ENCODE measurements around the gene PLEKHG4B. TPM values are rescaled to one million over a fixed set of nuclear protein-coding genes. Genes with fewer than 3 reads are reported as not detected.
A peak's percentile ranks its signal among the peaks of the same experiment; 100 is the strongest.

PLEKHG4B gene
- total and polyA plus RNA-seq, 2 of the 8 experiments (the other 6 are each of a cell fraction or from before 2014, with no cell fraction given), result 31.1 to 43.6 TPM

DNA sequence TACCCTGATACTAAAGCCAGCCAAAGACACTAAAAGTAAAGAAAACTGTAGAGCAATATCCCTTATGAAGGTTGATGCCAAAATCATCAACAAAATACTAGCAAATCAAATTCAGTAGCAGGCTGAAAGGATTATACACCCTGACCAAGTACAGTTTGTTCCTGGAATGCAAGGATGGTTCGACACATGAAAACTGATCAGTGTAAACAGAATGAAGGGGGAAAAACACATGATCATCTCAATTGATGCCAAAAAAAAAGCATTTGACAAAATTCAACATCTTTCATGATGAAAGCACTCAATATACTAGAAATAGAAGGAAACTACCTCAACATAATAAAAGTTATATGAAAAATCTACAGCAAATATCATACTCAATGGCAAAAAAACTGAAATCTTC lies 55.8 kb downstream of the PLEKHG4B start:
- Histone ChIP-seq H2BK120ac (replicated peaks; ENCODE audit: low read depth, low read length) (no peak overlapping the region), H3K4me3 (ENCODE audit: extremely low read depth in 1 of 4, insufficient read depth in 2 of 4, low read depth in 3 of 4, low read length in 4 of 4) (no peak overlapping the region), H3K79me1 (ENCODE audit: low read depth, low read length) (no peaks in the 10 kb centered on the region), H2AFZ (ENCODE audit: low read length) (no peak overlapping the region), H3K27ac (ENCODE audit: low read depth, low read length) (no peak overlapping the region), H4K91ac (replicated peaks; ENCODE audit: insufficient read length, low read length) (no peak overlapping the region), H2BK5ac (ENCODE audit: low read depth, low read length) (no peak overlapping the region), H3K9me3 (ENCODE audit: insufficient read depth in 2 of 2, low read depth in 1 of 2, low read length in 1 of 2) (peaks cover 8 to 18% of the 10 kb centered on the region in 2 experiments; a peak in 3 of 4 replicates), H2BK15ac (ENCODE audit: low read length) (no peak overlapping the region), H3K4me2 (ENCODE audit: insufficient read depth in 1 of 2, low read depth in 2 of 2, low read length in 2 of 2) (no peak overlapping the region), H3K23ac (ENCODE audit: insufficient read length) (no peak overlapping the region), H3K9ac (replicated peaks in 1 of 4; ENCODE audit: extremely low read depth in 1 of 4, low read depth in 3 of 4, low read length in 3 of 4) (no peak overlapping the region), H4K5ac (ENCODE audit: insufficient read length, low read depth, low read length) (no peak overlapping the region), H3K56ac (replicated peaks; ENCODE audit: insufficient read length, low read depth, low read length) (no peak overlapping the region), H3K23me2 (ENCODE audit: low read depth, low read length) (no peaks in the 10 kb centered on the region), H3K4me1 (replicated peaks in 1 of 4; ENCODE audit: control insufficient read depth in 3 of 4, insufficient read depth in 4 of 4, low read length in 3 of 4) (no peaks in the 10 kb centered on the region), H4K8ac (ENCODE audit: extremely low read depth, insufficient read depth, low read length) (no peak overlapping the region), H4K20me1 (replicated peaks in 1 of 2; ENCODE audit: control insufficient read depth in 1 of 2, insufficient read depth in 2 of 2, low read length in 2 of 2) (no peaks in the 10 kb centered on the region), H3K18ac (ENCODE audit: extremely low read depth, low read length) (no peak overlapping the region), H3K27me3 (replicated peaks in 1 of 4; ENCODE audit: control insufficient read depth in 3 of 4, extremely low read depth in 1 of 4, insufficient read depth in 3 of 4, low read length in 3 of 4) (no peaks in the 10 kb centered on the region), H3K4ac (replicated peaks; ENCODE audit: insufficient read length, low read depth, low read length) (no peak overlapping the region), H2BK20ac (ENCODE audit: low read length) (no peak overlapping the region), H3K79me2 (ENCODE audit: control insufficient read depth in 1 of 2, insufficient read depth in 2 of 2, low read length in 2 of 2) (no peaks in the 10 kb centered on the region), H2BK12ac (ENCODE audit: low read depth, low read length) (no peak overlapping the region), H3K14ac (ENCODE audit: insufficient read length) (no peak overlapping the region), H2AK5ac (ENCODE audit: low read depth, low read length) (no peak overlapping the region), H3K36me3 (ENCODE audit: control insufficient read depth in 2 of 4, insufficient read depth in 4 of 4, low read length in 3 of 4) (peaks cover 2 to 67% (median 37%) of the 10 kb centered on the region in 4 experiments; a peak in 7 of 8 replicates)
- TF ChIP-seq RNF2 (IDR thresholded peaks at IDR 0.05; ENCODE audit: borderline replicate concordance, low read depth, low read length, missing control alignments, poor library complexity, severe bottlenecking) (no peak), POLR2A (IDR thresholded peaks at IDR 0.05; ENCODE audit: control extremely low read depth in 1 of 2, low read depth in 2 of 2, low read length in 2 of 2) (peak in 1 of 2 experiments; percentile 1; a peak in 1 of 3 replicates)
- ChIA-PET POLR2A (ENCODE audit: partially characterized antibody) (interaction anchor here (0.8 kb wide), 1 partner anchor 12 kb away, joined by 3 read pairs; no protein-coding TSS in a partner anchor), CTCF (ENCODE audit: partially characterized antibody) (interaction anchor here (0.7 to 1.0 kb wide), 2 partner anchors 10 to 14 kb away, joined by 3 to 4 read pairs; no protein-coding TSS in a partner anchor)
- FAIRE-seq, result no peak
- WGBS, 2 experiments (ENCODE audit: extremely low coverage in 1 of 2, insufficient coverage in 1 of 2, insufficient read length in 1 of 2, insufficient replicate concordance in 2 of 2, low coverage in 1 of 2, low lambda C conversion rate in 2 of 2, missing lambda C conversion rate in 1 of 2), result 97% methylated on average over 1 of the region's 1 CpG; no CpG with 5 or more reads in 1 of the 2 experiments
- DNase-seq (ENCODE audit: low read depth in 1 of 2, low spot score in 2 of 2), result no peak
